ENCODE data around the gene KLHL33. TPM values are rescaled to one million over a fixed set of nuclear protein-coding genes. Genes with fewer than 3 reads are reported as not detected.

KLHL33 gene
- total RNA-seq, 4 donors from 2014 or later = 0.12 to 2.0 (median 0.39) TPM

GRCh38 chr14:20470603-20470901 is 34.6 kb upstream of the KLHL33 start:
- TF ChIP-seq CTCF (IDR thresholded peaks at IDR 0.05) = no peak
- DNase-seq (ENCODE audit: low spot score) = no peak
- ATAC-seq (ENCODE audit: low FRiP score) = no peak

- peak; percentile 28 for DNase-seq (ENCODE audit: low spot score)
- TF ChIP-seq CTCF (IDR thresholded peaks at IDR 0.05) = no peak
- peak; percentile 78 for ATAC-seq (ENCODE audit: low FRiP score)
Measured at GRCh38 chr14:20469890-20470602, 34.1 kb upstream of the KLHL33 start.

- ATAC-seq (ENCODE audit: low FRiP score) = peak; percentile 94
- peak; percentile 75 for DNase-seq (ENCODE audit: low spot score)
- no peak for TF ChIP-seq CTCF (IDR thresholded peaks at IDR 0.05)
Measured at GRCh38 chr14:20469242-20469889, 33.4 kb upstream of the KLHL33 start, which contains the start of gene PNP. PNP (plus strand) TSS chr14:20469406; CDS start chr14:20469525, 119 bp downstream.

- no peak for TF ChIP-seq CTCF (IDR thresholded peaks at IDR 0.05)
- ATAC-seq (ENCODE audit: low FRiP score) = peak; percentile 4
- DNase-seq (ENCODE audit: low spot score) = no peak
Measured at GRCh38 chr14:20468764-20469241, 32.8 kb upstream of the KLHL33 start.

- ATAC-seq (ENCODE audit: low FRiP score) (peak; percentile 100), DNase-seq (ENCODE audit: low spot score) (peak; percentile 97)
- TF ChIP-seq CTCF (IDR thresholded peaks at IDR 0.05) = no peak
Measured at GRCh38 chr14:20461225-20462141, 25.5 kb upstream of the KLHL33 start, which contains the start of gene PIP4P1. PIP4P1 (minus strand) TSS chr14:20461434; CDS start chr14:20461325, 109 bp downstream.

- ATAC-seq (ENCODE audit: low FRiP score) = peak; percentile 19
- TF ChIP-seq CTCF (IDR thresholded peaks at IDR 0.05) = no peak
- DNase-seq (ENCODE audit: low spot score) = no peak
Measured at GRCh38 chr14:20460458-20461224, 24.7 kb upstream of the KLHL33 start.

Measured in omental fat pad (tissue), 4 donors.